ENCODE results near the gene KCNF1. TPM values are rescaled to one million over a fixed set of nuclear protein-coding genes. Genes with fewer than 3 reads are reported as not detected.

KCNF1 gene
- total RNA-seq, 3 donors from 2014 or later = 0.29 to 0.66 TPM; not detected in 1

- Histone ChIP-seq H3K4me1 (no peaks in the 10 kb centered on the region), H3K4me3 (no peak overlapping the region), H3K9me3 (no peaks in the 10 kb centered on the region), H3K27ac (no peak overlapping the region), H3K27me3 (peaks cover 0 to 13% of the 10 kb centered on the region in 2 donors), H3K36me3 (no peaks in the 10 kb centered on the region)
- intact Hi-C loops (cut with DNase I; ENCODE audit: low total_unique reads) = no loop called here
- TF ChIP-seq POLR2AphosphoS5 (IDR thresholded peaks at IDR 0.05) (no peak), POLR2A (IDR thresholded peaks at IDR 0.05) (no peak)
- TF ChIP-seq, protein P1, sequence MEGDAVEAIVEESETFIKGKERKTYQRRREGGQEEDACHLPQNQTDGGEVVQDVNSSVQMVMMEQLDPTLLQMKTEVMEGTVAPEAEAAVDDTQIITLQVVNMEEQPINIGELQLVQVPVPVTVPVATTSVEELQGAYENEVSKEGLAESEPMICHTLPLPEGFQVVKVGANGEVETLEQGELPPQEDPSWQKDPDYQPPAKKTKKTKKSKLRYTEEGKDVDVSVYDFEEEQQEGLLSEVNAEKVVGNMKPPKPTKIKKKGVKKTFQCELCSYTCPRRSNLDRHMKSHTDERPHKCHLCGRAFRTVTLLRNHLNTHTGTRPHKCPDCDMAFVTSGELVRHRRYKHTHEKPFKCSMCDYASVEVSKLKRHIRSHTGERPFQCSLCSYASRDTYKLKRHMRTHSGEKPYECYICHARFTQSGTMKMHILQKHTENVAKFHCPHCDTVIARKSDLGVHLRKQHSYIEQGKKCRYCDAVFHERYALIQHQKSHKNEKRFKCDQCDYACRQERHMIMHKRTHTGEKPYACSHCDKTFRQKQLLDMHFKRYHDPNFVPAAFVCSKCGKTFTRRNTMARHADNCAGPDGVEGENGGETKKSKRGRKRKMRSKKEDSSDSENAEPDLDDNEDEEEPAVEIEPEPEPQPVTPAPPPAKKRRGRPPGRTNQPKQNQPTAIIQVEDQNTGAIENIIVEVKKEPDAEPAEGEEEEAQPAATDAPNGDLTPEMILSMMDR (IDR thresholded peaks at IDR 0.05) = no peak
- no peak for DNase-seq (ENCODE audit: low spot score in 2 of 2)
Measured at GRCh38 chr2:10963155-10963554, 51.4 kb downstream of the KCNF1 start.

Other genes with a start within 250 kb of the KCNF1 start
- 10 to 100 TPM; 23.5 to 41.6 (median 31.1) TPM for gene NOL10, start 222.0 kb upstream of the KCNF1 start, total RNA-seq
- 10 to 100 TPM in 1 of 3 donors, under 1 TPM in 2; 0.16 to 18.7 (median 0.66) TPM for gene ATP6V1C2, start 190.3 kb upstream of the KCNF1 start, total RNA-seq
- 100 to 1,000 TPM in 2 of 3 donors, 10 to 100 TPM in 1; 84.7 to 118 (median 108) TPM for gene PDIA6, start 99.1 kb upstream of the KCNF1 start, total RNA-seq
- gene SLC66A3, start 243.5 kb downstream of the KCNF1 start, total RNA-seq = 100 to 1,000 TPM in 1 of 3 donors, 10 to 100 TPM in 2; 47.6 to 111 (median 62.6) TPM